Erythroblast (primary cell): ENCODE data around the gene SLC18B1.

Source experiments
- GATA1 ChIP-seq: IDR thresholded peaks from 2 replicates; pipeline ENCODE4 v1.6.1; 2011; ENCODE audit warnings: low read depth, mild to moderate bottlenecking, control low read depth, low read length, moderate library complexity
- POLR2A ChIP-seq: IDR thresholded peaks from 2 replicates; pipeline ENCODE4 v1.6.1; 2011; ENCODE audit warnings: mild to moderate bottlenecking, low read length

- no peak for TF ChIP-seq POLR2A
- no peak for TF ChIP-seq GATA1
These were observed 13.9 kb upstream of the SLC18B1 start for GRCh38 chr6:132812255-132812732.
